Body of pancreas (tissue), 4 donors: ENCODE measurements around the gene LSAMP. TPM values are rescaled to one million over a fixed set of nuclear protein-coding genes. Genes with fewer than 3 reads are reported as not detected.

Experiments used
- ATAC-seq: fragments of 150-250 bp; one replicate; pipeline ENCODE4 v1.9.1; 2016
- DNase-seq, 4 donors: peaks; one replicate each; pipeline ENCODE4 v3.0.0-alpha.2; 2019
- H3K27ac ChIP-seq, 4 donors: fragments of 200-600 bp; sonication (generic); 1 replicate in 3 of 4; 2 replicates in 1 of 4; pipeline versions ENCODE4 v1.5.1 to v1.6.1; 2016 to 2019; ENCODE audit warnings: mild to moderate bottlenecking in 1 of 4, mixed read lengths in 1 of 4, moderate library complexity in 1 of 4
- H3K27me3 ChIP-seq, 2 donors: fragments of 200-600 bp; sonication (generic); one replicate each; pipeline ENCODE4 v1.6.0; 2016; ENCODE audit warnings: mild to moderate bottlenecking in 1 of 2
- H3K36me3 ChIP-seq, 2 donors: fragments of 200-600 bp; sonication (generic); replicated peaks in 1 of 2; 2 replicates each; pipeline ENCODE4 v1.5.1; 2016; ENCODE audit warnings: low read depth in 2 of 2; ENCODE audit not compliant: insufficient read depth in 1 of 2
- H3K4me1 ChIP-seq: fragments of 200-600 bp; sonication (generic); one replicate; pipeline ENCODE4 v1.6.0; 2016
- H3K4me3 ChIP-seq, 2 donors: fragments of 200-600 bp; sonication (generic); 1 replicate in 1 of 2; 2 replicates in 1 of 2; pipeline ENCODE4 v1.5.1; 2016 to 2019
- H3K9me3 ChIP-seq, 3 donors: fragments of 200-600 bp; sonication (generic); 1 replicate in 2 of 3; 2 replicates in 1 of 3; pipeline ENCODE4 v1.5.1; 2016
- CTCF ChIP-seq, 7 experiments: fragments of 450-650 bp in 4 of 7; fragments of 200-600 bp in 3 of 7; sonication (generic) in 3 of 7; IDR thresholded peaks; one replicate each; pipeline ENCODE4 v1.5.1; 2016 to 2019; ENCODE audit warnings: antibody characterized with exemption in 7 of 7
- POLR2A ChIP-seq, 3 donors: fragments of 450-650 bp; IDR thresholded peaks; one replicate each; pipeline ENCODE4 v1.6.1; 2016; ENCODE audit warnings: antibody characterized with exemption in 3 of 3, mild to moderate bottlenecking in 2 of 3
- WGBS, 2 donors: methylation state at CpG; one replicate each; pipeline ENCODE4 v1.1.5; 2017; 5-methylcytosine and 5-hydroxymethylcytosine counted together
- intact Hi-C: fragments of 100-400 bp; cut with DNase I; formaldehyde crosslinking; loops from one replicate; pipeline ENCODE4 v1.15.1; 2023
- total RNA-seq, 2 donors: library from RNA; depleted of rRNA; stranded (reverse); fragments of >200 nt; gene quantifications; one replicate each; pipeline ENCODE4 v1.1.0, GENCODE V29; 2016

The LSAMP gene
- total RNA-seq, 2 donors from 2014 or later = 1.6 to 2.1 TPM

GRCh38 chr3:115960799-115961198 is 484.5 kb downstream of the LSAMP start:
- intact Hi-C loops = no loop called here
- H3K27ac ChIP-seq = no peak overlapping the region
- no peaks in the 10 kb centered on the region for H3K9me3 ChIP-seq
- H3K27me3 ChIP-seq = no peaks in the 10 kb centered on the region
- DNase-seq (no peak), ATAC-seq (no peak)
- no peaks in the 10 kb centered on the region for H3K36me3 ChIP-seq
- 58 to 69% methylated on average over 5 of the region's 5 CpGs for WGBS, 2 donors
- no peak overlapping the region for H3K4me3 ChIP-seq
- no peaks in the 10 kb centered on the region for H3K4me1 ChIP-seq
- no peak for TF ChIP-seq CTCF (IDR thresholded peaks at IDR 0.05)

GRCh38 chr3:115958526-115958925 is 486.8 kb downstream of the LSAMP start:
- intact Hi-C loops = no loop called here
- ATAC-seq = no peak
- Histone ChIP-seq H3K27me3 (no peaks in the 10 kb centered on the region), H3K9me3 (no peaks in the 10 kb centered on the region), H3K36me3 (no peaks in the 10 kb centered on the region), H3K27ac (no peak overlapping the region), H3K4me1 (no peaks in the 10 kb centered on the region), H3K4me3 (no peak overlapping the region)
- no peak for TF ChIP-seq POLR2A (IDR thresholded peaks at IDR 0.05)
- DNase-seq = no peak
- 61 to 79% methylated on average over 5 of the region's 5 CpGs for WGBS, 2 donors

DNA sequence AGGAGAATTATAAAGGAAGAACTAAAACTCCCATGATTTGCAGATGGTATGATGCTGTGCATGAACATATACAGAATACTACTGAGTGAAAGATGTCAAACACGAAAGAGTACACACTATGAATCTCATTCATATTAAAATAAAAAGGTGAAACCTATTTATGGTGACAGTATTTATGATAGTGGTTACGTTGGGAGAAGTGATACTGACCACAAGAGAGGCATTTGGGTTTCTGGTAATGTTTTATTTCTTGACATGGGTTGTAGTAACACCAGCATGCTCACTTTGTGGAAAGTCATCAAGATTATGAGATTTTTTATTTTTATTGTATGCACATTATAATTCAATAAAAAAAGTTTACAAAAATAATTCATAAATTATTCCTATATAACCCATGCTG is 498.0 kb downstream of the LSAMP start:
- whole genome bisulfite sequencing, 2 donors = 46 to 60% methylated on average over 2 of the region's 2 CpGs
- no peak for DNase-seq
- H3K9me3 ChIP-seq = no peaks in the 10 kb centered on the region
- H3K4me1 ChIP-seq = no peaks in the 10 kb centered on the region
- intact Hi-C loops = no loop called here
- H3K36me3 ChIP-seq = no peaks in the 10 kb centered on the region
- H3K27me3 ChIP-seq = no peaks in the 10 kb centered on the region
- no peak for TF ChIP-seq POLR2A (IDR thresholded peaks at IDR 0.05)
- H3K4me3 ChIP-seq = no peak overlapping the region
- no peak for ATAC-seq
- no peak overlapping the region for H3K27ac ChIP-seq

DNA sequence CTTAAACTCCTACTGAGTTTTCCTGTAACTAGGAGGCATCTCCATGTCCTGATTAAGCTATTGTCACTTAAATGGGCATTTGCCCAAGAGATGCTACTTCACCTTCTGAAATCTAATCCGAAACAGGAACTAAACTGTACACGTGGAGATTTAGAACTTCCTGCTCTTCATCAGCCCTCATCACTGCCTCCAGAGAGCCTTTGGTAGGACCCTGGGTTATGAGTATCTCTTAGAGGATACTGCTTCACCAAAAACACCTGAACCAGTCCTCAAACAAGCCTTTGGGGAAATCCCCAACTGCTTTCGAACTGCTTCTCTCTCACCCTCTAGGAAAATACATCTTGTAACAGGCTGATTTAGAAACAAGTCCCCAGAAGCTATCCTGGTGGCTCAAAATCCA is 501.7 kb downstream of the LSAMP start:
- Histone ChIP-seq H3K36me3 (no peaks in the 10 kb centered on the region), H3K27me3 (no peaks in the 10 kb centered on the region), H3K4me1 (no peaks in the 10 kb centered on the region), H3K4me3 (no peak overlapping the region), H3K27ac (no peak overlapping the region), H3K9me3 (no peaks in the 10 kb centered on the region)
- 41 to 50% methylated on average over 3 of the region's 3 CpGs for WGBS, 2 donors
- intact Hi-C loops = no loop called here
- no peak for TF ChIP-seq POLR2A (IDR thresholded peaks at IDR 0.05)
- TF ChIP-seq CTCF (IDR thresholded peaks at IDR 0.05) = no peak
- ATAC-seq = no peak
- no peak for DNase-seq

GRCh38 chr3:115937054-115937453 is 508.2 kb downstream of the LSAMP start:
- ATAC-seq = no peak
- TF ChIP-seq POLR2A (IDR thresholded peaks at IDR 0.05) = no peak
- TF ChIP-seq CTCF (IDR thresholded peaks at IDR 0.05) = peak in 1 of 7 experiments; percentile 4
- Histone ChIP-seq H3K27me3 (no peaks in the 10 kb centered on the region), H3K36me3 (no peaks in the 10 kb centered on the region), H3K4me1 (no peaks in the 10 kb centered on the region), H3K27ac (no peak overlapping the region), H3K4me3 (no peak overlapping the region), H3K9me3 (no peaks in the 10 kb centered on the region)
- no peak for DNase-seq
- intact Hi-C loops = no loop called here
- WGBS, 2 donors = 80 to 82% methylated on average over 2 of the region's 2 CpGs

DNA sequence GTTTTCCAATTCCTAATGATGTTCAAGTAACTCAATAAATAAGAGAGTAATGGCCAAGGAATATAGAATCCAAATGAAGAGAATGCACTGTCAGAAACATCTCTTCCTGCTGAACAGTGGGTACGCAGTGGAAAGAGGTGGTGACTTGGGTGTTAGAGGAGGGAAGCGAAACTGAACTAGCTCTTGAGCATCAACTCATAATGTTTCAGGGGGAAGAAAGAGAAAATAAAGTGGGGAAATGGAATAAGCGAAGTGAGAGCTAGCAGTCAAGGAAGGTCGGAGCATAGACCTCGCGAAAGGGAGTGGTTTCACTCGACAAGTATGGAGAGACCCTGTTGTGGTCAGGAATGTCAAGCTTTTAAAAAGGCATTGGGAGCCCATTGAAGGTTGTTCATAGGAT is 512.5 kb downstream of the LSAMP start:
- intact Hi-C loops = no loop called here
- Histone ChIP-seq H3K27me3 (no peaks in the 10 kb centered on the region), H3K36me3 (no peaks in the 10 kb centered on the region), H3K9me3 (no peaks in the 10 kb centered on the region), H3K4me1 (no peaks in the 10 kb centered on the region), H3K27ac (no peak overlapping the region), H3K4me3 (no peak overlapping the region)
- no peak for DNase-seq
- 74 to 92% methylated on average over 7 of the region's 7 CpGs for WGBS, 2 donors
- TF ChIP-seq CTCF (IDR thresholded peaks at IDR 0.05) = no peak
- TF ChIP-seq POLR2A (IDR thresholded peaks at IDR 0.05) = no peak
- ATAC-seq = no peak
